ENCODE measurements around the gene TMEM132E.

Gene TMEM132E

GRCh38 chr17:34571428-34572130 is 7.8 kb upstream of the TMEM132E start:
- H2AFZ ChIP-seq (ENCODE audit: low read length) = no peak overlapping the region
- no peak overlapping the region for H3K27ac ChIP-seq (ENCODE audit: low read depth, low read length, poor library complexity, severe bottlenecking)
- no peaks in the 10 kb centered on the region for H3K4me1 ChIP-seq (ENCODE audit: insufficient read depth, low read length, severe bottlenecking)
- H3K9me3 ChIP-seq (ENCODE audit: low read length) = no peaks in the 10 kb centered on the region
- H3K36me3 ChIP-seq (ENCODE audit: insufficient read depth, low read length) = no peaks in the 10 kb centered on the region
- H3K4me2 ChIP-seq (ENCODE audit: low read length) = no peak overlapping the region
- TF ChIP-seq EZH2 (IDR thresholded peaks at IDR 0.05; ENCODE audit: borderline replicate concordance, low read length) (no peak), CTCF (IDR thresholded peaks at IDR 0.05; ENCODE audit: low read length) (no peak)
- H4K20me1 ChIP-seq (ENCODE audit: insufficient read depth, low read length) = no peaks in the 10 kb centered on the region
- H3K79me2 ChIP-seq (ENCODE audit: insufficient read depth, low read length) = no peaks in the 10 kb centered on the region
- H3K27me3 ChIP-seq (ENCODE audit: insufficient read depth, low read length) = no peaks in the 10 kb centered on the region
- no peak overlapping the region for H3K4me3 ChIP-seq (ENCODE audit: low read depth, low read length, poor library complexity, severe bottlenecking)
- no peaks in the 10 kb centered on the region for H3K9me2 ChIP-seq (ENCODE audit: low read depth, low read length)
- H3K9ac ChIP-seq (ENCODE audit: low read length) = no peak overlapping the region
- H3F3A ChIP-seq (ENCODE audit: insufficient read depth, low read length) = no peaks in the 10 kb centered on the region

- H3K9me3 ChIP-seq (ENCODE audit: low read length) = no peaks in the 10 kb centered on the region
- H3K27ac ChIP-seq (ENCODE audit: low read depth, low read length, poor library complexity, severe bottlenecking) = no peak overlapping the region
- no peaks in the 10 kb centered on the region for H3F3A ChIP-seq (ENCODE audit: insufficient read depth, low read length)
- no peaks in the 10 kb centered on the region for H3K4me1 ChIP-seq (ENCODE audit: insufficient read depth, low read length, severe bottlenecking)
- H2AFZ ChIP-seq (ENCODE audit: low read length) = no peak overlapping the region
- no peak overlapping the region for H3K4me3 ChIP-seq (ENCODE audit: low read depth, low read length, poor library complexity, severe bottlenecking)
- no peak overlapping the region for H3K9ac ChIP-seq (ENCODE audit: low read length)
- H3K36me3 ChIP-seq (ENCODE audit: insufficient read depth, low read length) = no peaks in the 10 kb centered on the region
- TF ChIP-seq CTCF (IDR thresholded peaks at IDR 0.05; ENCODE audit: low read length) = no peak
- TF ChIP-seq EZH2 (IDR thresholded peaks at IDR 0.05; ENCODE audit: borderline replicate concordance, low read length) = no peak
- H3K79me2 ChIP-seq (ENCODE audit: insufficient read depth, low read length) = no peaks in the 10 kb centered on the region
- no peaks in the 10 kb centered on the region for H3K27me3 ChIP-seq (ENCODE audit: insufficient read depth, low read length)
- H3K9me2 ChIP-seq (ENCODE audit: low read depth, low read length) = no peaks in the 10 kb centered on the region
- no peak overlapping the region for H3K4me2 ChIP-seq (ENCODE audit: low read length)
- no peaks in the 10 kb centered on the region for H4K20me1 ChIP-seq (ENCODE audit: insufficient read depth, low read length)
Observed at GRCh38 chr17:34572483-34572882, 6.9 kb upstream of the TMEM132E start.

GRCh38 chr17:34575182-34575581 is 4.2 kb upstream of the TMEM132E start:
- H3K4me1 ChIP-seq (ENCODE audit: insufficient read depth, low read length, severe bottlenecking) = no peaks in the 10 kb centered on the region
- no peak overlapping the region for H3K9ac ChIP-seq (ENCODE audit: low read length)
- H4K20me1 ChIP-seq (ENCODE audit: insufficient read depth, low read length) = no peaks in the 10 kb centered on the region
- no peak overlapping the region for H3K4me2 ChIP-seq (ENCODE audit: low read length)
- no peak for TF ChIP-seq CTCF (IDR thresholded peaks at IDR 0.05; ENCODE audit: low read length)
- no peaks in the 10 kb centered on the region for H3K9me3 ChIP-seq (ENCODE audit: low read length)
- no peaks in the 10 kb centered on the region for H3K79me2 ChIP-seq (ENCODE audit: insufficient read depth, low read length)
- H2AFZ ChIP-seq (ENCODE audit: low read length) = no peak overlapping the region
- H3F3A ChIP-seq (ENCODE audit: insufficient read depth, low read length) = no peaks in the 10 kb centered on the region
- no peaks in the 10 kb centered on the region for H3K9me2 ChIP-seq (ENCODE audit: low read depth, low read length)
- no peaks in the 10 kb centered on the region for H3K27me3 ChIP-seq (ENCODE audit: insufficient read depth, low read length)
- H3K36me3 ChIP-seq (ENCODE audit: insufficient read depth, low read length) = no peaks in the 10 kb centered on the region
- H3K27ac ChIP-seq (ENCODE audit: low read depth, low read length, poor library complexity, severe bottlenecking) = no peak overlapping the region
- no peak overlapping the region for H3K4me3 ChIP-seq (ENCODE audit: low read depth, low read length, poor library complexity, severe bottlenecking)
